HuH-7.5 (cell line): ENCODE data around the gene RASSF5.

Source experiments
- DNase-seq: peaks from one replicate; pipeline ENCODE4 v3.0.0; 2011; ENCODE audit warnings: low spot score

Gene RASSF5

GRCh38 chr1:206514813-206515387, 7.6 kb downstream of the RASSF5 start:
- DNase-seq = no peak

- no peak for DNase-seq
Observed at GRCh38 chr1:206516728-206516990, 9.3 kb downstream of the RASSF5 start.

- no peak for DNase-seq
Observed at GRCh38 chr1:206517784-206518183, 10.5 kb downstream of the RASSF5 start.

GRCh38 chr1:206518206-206518605, 10.9 kb downstream of the RASSF5 start:
- no peak for DNase-seq

GRCh38 chr1:206518743-206519142, 11.4 kb downstream of the RASSF5 start:
- DNase-seq = no peak

- peak; percentile 35 for DNase-seq
Observed at GRCh38 chr1:206521127-206521526, 13.8 kb downstream of the RASSF5 start.

GRCh38 chr1:206521694-206522402, 14.5 kb downstream of the RASSF5 start:
- no peak for DNase-seq

- DNase-seq = no peak
Observed at GRCh38 chr1:206524739-206525364, 17.5 kb downstream of the RASSF5 start.

GRCh38 chr1:206526064-206526911, 19.0 kb downstream of the RASSF5 start:
- DNase-seq = no peak

- DNase-seq = no peak
Observed at GRCh38 chr1:206529425-206529824, 22.1 kb downstream of the RASSF5 start.

- DNase-seq = no peak
Observed at GRCh38 chr1:206532368-206532767, 25.0 kb downstream of the RASSF5 start.

GRCh38 chr1:206534552-206534951, 27.2 kb downstream of the RASSF5 start:
- DNase-seq = no peak

- DNase-seq = no peak
Observed at GRCh38 chr1:206535853-206536188, 28.5 kb downstream of the RASSF5 start.

- no peak for DNase-seq
Observed at GRCh38 chr1:206537141-206537540, 29.8 kb downstream of the RASSF5 start.

GRCh38 chr1:206538086-206538770, 30.9 kb downstream of the RASSF5 start:
- DNase-seq = no peak

- no peak for DNase-seq
Observed at GRCh38 chr1:206538901-206539640, 31.7 kb downstream of the RASSF5 start.

- no peak for DNase-seq
Observed at GRCh38 chr1:206540044-206540780, 32.9 kb downstream of the RASSF5 start.

- no peak for DNase-seq
Observed at GRCh38 chr1:206541236-206541833, 34.0 kb downstream of the RASSF5 start.

- peak; percentile 61 for DNase-seq
Observed at GRCh38 chr1:206544562-206545257, 37.4 kb downstream of the RASSF5 start.

- no peak for DNase-seq
Observed at GRCh38 chr1:206545351-206545750, 38.0 kb downstream of the RASSF5 start.
